ENCODE data around the gene FAM83F.

FAM83F gene

DNA sequence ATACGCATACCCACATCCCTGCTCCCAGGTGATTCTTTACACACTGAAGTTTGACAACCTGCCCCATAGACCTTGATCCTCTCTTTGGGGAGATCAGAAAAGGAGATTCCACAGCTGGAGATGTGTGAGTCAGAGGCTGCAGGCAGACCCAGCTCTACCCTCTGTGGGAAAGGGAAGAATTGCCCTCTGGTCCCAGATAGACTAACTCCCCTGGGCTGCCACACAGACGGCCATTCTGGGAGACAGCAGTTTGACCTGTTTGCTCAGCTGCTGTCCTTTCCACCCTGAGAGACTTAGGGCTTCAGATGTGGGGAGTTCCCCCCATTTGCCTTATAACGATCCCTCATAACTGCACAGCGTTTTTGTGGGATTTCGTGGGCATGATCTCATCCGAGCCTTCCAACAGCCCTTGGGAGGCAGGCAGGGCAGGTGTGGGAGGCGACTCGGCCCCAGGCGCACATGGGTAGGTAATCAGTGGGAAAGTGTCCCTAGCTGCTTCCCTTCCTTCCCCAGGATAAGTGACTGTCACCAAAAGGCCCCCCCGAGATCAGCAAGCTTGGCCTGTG, 14.1 kb downstream of the FAM83F start:
- TF ChIP-seq, protein P1, sequence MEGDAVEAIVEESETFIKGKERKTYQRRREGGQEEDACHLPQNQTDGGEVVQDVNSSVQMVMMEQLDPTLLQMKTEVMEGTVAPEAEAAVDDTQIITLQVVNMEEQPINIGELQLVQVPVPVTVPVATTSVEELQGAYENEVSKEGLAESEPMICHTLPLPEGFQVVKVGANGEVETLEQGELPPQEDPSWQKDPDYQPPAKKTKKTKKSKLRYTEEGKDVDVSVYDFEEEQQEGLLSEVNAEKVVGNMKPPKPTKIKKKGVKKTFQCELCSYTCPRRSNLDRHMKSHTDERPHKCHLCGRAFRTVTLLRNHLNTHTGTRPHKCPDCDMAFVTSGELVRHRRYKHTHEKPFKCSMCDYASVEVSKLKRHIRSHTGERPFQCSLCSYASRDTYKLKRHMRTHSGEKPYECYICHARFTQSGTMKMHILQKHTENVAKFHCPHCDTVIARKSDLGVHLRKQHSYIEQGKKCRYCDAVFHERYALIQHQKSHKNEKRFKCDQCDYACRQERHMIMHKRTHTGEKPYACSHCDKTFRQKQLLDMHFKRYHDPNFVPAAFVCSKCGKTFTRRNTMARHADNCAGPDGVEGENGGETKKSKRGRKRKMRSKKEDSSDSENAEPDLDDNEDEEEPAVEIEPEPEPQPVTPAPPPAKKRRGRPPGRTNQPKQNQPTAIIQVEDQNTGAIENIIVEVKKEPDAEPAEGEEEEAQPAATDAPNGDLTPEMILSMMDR (IDR thresholded peaks at IDR 0.05; ENCODE audit: low read depth, low read length), result no peak
- no peak for DNase-seq (ENCODE audit: low read depth in 2 of 2)
- H3K4me3 ChIP-seq (replicated peaks in 1 of 2; ENCODE audit: low read depth in 2 of 2, low read length in 2 of 2), result no peak overlapping the region

DNA sequence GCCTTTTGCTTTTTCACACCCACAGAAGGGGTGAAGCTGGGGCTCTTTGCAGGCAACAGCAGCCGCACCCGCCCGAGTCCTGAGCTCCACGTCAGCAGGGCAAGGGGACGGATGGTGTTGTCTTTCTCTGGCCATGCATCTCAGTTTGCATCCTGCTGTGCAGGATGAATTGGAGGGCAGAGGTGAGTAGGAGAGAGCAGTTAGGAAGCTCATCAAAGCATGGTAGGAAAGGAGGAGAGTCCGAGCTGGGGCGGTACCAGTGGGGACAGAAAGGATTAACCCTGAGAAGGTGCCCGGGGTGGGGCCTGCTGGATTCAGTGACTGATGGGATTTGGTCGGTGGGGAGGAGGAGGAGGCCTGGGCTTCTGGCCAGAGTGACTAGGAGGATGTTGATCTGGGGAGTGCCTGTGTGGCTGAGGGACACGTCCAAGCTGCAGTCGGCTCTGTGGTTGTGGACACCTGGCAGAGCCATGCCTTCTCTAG, 14.6 kb downstream of the FAM83F start:
- H3K4me3 ChIP-seq (replicated peaks in 1 of 2; ENCODE audit: low read depth in 2 of 2, low read length in 2 of 2), result no peak overlapping the region
- TF ChIP-seq, protein P1 (IDR thresholded peaks at IDR 0.05; ENCODE audit: low read depth, low read length), result no peak
- peak in 1 of 2 donors; percentile 6 for DNase-seq (ENCODE audit: low read depth in 2 of 2)

GRCh38 chr22:40009951-40010671, 15.4 kb downstream of the FAM83F start:
- no peak for DNase-seq (ENCODE audit: low read depth in 2 of 2)
- TF ChIP-seq, protein P1 (IDR thresholded peaks at IDR 0.05; ENCODE audit: low read depth, low read length), result no peak
- H3K4me3 ChIP-seq (replicated peaks in 1 of 2; ENCODE audit: low read depth in 2 of 2, low read length in 2 of 2), result no peak overlapping the region

GRCh38 chr22:40010746-40011145, 16.0 kb downstream of the FAM83F start:
- H3K4me3 ChIP-seq (replicated peaks in 1 of 2; ENCODE audit: low read depth in 2 of 2, low read length in 2 of 2), result no peak overlapping the region
- DNase-seq (ENCODE audit: low read depth in 2 of 2), result no peak
- TF ChIP-seq, protein P1 (IDR thresholded peaks at IDR 0.05; ENCODE audit: low read depth, low read length), result no peak

GRCh38 chr22:40014667-40015248, 20.0 kb downstream of the FAM83F start:
- TF ChIP-seq, protein P1 (IDR thresholded peaks at IDR 0.05; ENCODE audit: low read depth, low read length), result no peak
- H3K4me3 ChIP-seq (replicated peaks in 1 of 2; ENCODE audit: low read depth in 2 of 2, low read length in 2 of 2), result no peak overlapping the region
- no peak for DNase-seq (ENCODE audit: low read depth in 2 of 2)

- DNase-seq (ENCODE audit: low read depth in 2 of 2), result no peak
- TF ChIP-seq, protein P1 (IDR thresholded peaks at IDR 0.05; ENCODE audit: low read depth, low read length), result no peak
- no peak overlapping the region for H3K4me3 ChIP-seq (replicated peaks in 1 of 2; ENCODE audit: low read depth in 2 of 2, low read length in 2 of 2)
Observed at GRCh38 chr22:40015358-40015976, 20.7 kb downstream of the FAM83F start.

Data from cardiac fibroblast (primary cell).